HCT116 (cell line): Measurements from ENCODE around the gene GNAT1.

Source experiments
- CTCF ChIP-seq, 3 experiments: fragments of 200-600 bp in 1 of 3; sonication (generic) in 1 of 3; IDR thresholded peaks in 2 of 3; conservative IDR thresholded peaks in 1 of 3; 2 replicates each; pipeline ENCODE4 v1.5.1; 2012 to 2017; ENCODE audit warnings: low read depth in 2 of 3, low read length in 2 of 3, antibody characterized with exemption in 1 of 3, borderline replicate concordance in 1 of 3, control low read depth in 1 of 3, mild to moderate bottlenecking in 1 of 3, mixed read lengths in 1 of 3, mixed run types in 1 of 3, moderate library complexity in 1 of 3; ENCODE audit not compliant: insufficient read depth in 1 of 3
- EZH2 ChIP-seq: fragments of 200-600 bp; sonication (generic); IDR thresholded peaks from 2 replicates; pipeline ENCODE4 v1.6.1; 2017; ENCODE audit warnings: antibody characterized with exemption, mixed run types
- POLR2AphosphoS5 ChIP-seq: IDR thresholded peaks from 2 replicates; pipeline ENCODE4 v1.6.1; 2011; ENCODE audit warnings: mild to moderate bottlenecking, low read depth, low read length, moderate library complexity
- SIN3A ChIP-seq: IDR thresholded peaks from 2 replicates; pipeline ENCODE4 v1.6.1; 2012; ENCODE audit warnings: low read depth
- TCF7L2 ChIP-seq: IDR thresholded peaks from 2 replicates; pipeline ENCODE4 v1.7.0; 2011; ENCODE audit warnings: borderline replicate concordance, inconsistent platforms; ENCODE audit not compliant: insufficient read depth, insufficient read length; ENCODE audit errors: extremely low read depth

DNA sequence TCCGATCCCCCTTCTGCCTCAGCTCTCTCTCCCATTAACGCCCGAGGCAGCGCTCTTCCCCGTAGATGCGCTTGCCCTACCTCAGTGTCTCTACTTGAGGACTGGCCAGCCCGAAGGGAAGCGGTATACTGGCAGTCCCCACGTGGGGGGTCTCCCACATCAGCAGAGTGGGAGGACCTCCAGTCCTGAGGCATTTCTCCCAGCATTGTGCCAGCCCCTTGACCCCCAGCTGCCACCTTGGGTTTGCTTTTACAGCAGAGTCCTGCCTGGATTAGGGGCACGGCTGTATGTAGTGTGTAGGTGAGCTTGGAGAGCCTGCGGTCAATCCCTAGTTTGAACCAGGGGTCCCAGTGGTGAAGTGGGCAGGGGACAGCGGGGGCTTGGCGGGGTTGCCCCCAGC is 35.5 kb upstream of the GNAT1 start:
- TF ChIP-seq EZH2: no peak
- TF ChIP-seq TCF7L2: no peak
- no peak for TF ChIP-seq CTCF (IDR thresholded peaks at IDR 0.05 in 2 of 3, conservative IDR thresholded peaks at IDR 0.05 in 1 of 3; ENCODE audit: borderline replicate concordance in 1 of 3, insufficient read depth in 1 of 3, low read depth in 2 of 3, low read length in 2 of 3)
- TF ChIP-seq SIN3A: no peak
- no peak for TF ChIP-seq POLR2AphosphoS5
